NCI-H2196 (cell line): Measurements from ENCODE around the gene KDM8.
A peak's percentile ranks its signal among the peaks of the same experiment; 100 is the strongest.

Experiments used
- DNase-seq: peaks from one replicate; lab custom pipeline; 2025; ENCODE audit not compliant: unreplicated experiment; lab: John Stamatoyannopoulos, UW

KDM8 gene

GRCh38 chr16:27214084-27214961, 11.0 kb downstream of the KDM8 start:
- peak; percentile 12 for DNase-seq

GRCh38 chr16:27215660-27216059, 12.3 kb downstream of the KDM8 start:
- DNase-seq, result no peak

GRCh38 chr16:27216297-27216885, 13.1 kb downstream of the KDM8 start:
- no peak for DNase-seq

- DNase-seq, result peak; percentile 41
These were observed 13.9 kb downstream of the KDM8 start for GRCh38 chr16:27217256-27217655.

GRCh38 chr16:27218756-27219155, 15.4 kb downstream of the KDM8 start:
- no peak for DNase-seq

GRCh38 chr16:27219161-27219560, 15.8 kb downstream of the KDM8 start:
- DNase-seq, result no peak

- DNase-seq, result no peak
These were observed 16.8 kb downstream of the KDM8 start for GRCh38 chr16:27220120-27220519.

GRCh38 chr16:27220527-27220926, 17.2 kb downstream of the KDM8 start:
- DNase-seq, result no peak

GRCh38 chr16:27220991-27221390, 17.7 kb downstream of the KDM8 start:
- DNase-seq, result no peak

GRCh38 chr16:27221576-27222248, 18.4 kb downstream of the KDM8 start:
- DNase-seq, result no peak

- DNase-seq, result no peak
These were observed 19.2 kb downstream of the KDM8 start for GRCh38 chr16:27222249-27223225.

GRCh38 chr16:27223226-27223610, 19.9 kb downstream of the KDM8 start:
- no peak for DNase-seq

GRCh38 chr16:27223701-27224100, 20.4 kb downstream of the KDM8 start:
- DNase-seq, result no peak

GRCh38 chr16:27224271-27224737, 21.0 kb downstream of the KDM8 start:
- DNase-seq, result no peak

GRCh38 chr16:27224741-27225300, 21.5 kb downstream of the KDM8 start:
- DNase-seq, result no peak

- no peak for DNase-seq
These were observed 22.4 kb downstream of the KDM8 start for GRCh38 chr16:27225536-27226360.

- peak; percentile 14 for DNase-seq
These were observed 23.1 kb downstream of the KDM8 start for GRCh38 chr16:27226476-27226875.

- DNase-seq, result no peak
These were observed 23.8 kb downstream of the KDM8 start for GRCh38 chr16:27226976-27227705.

GRCh38 chr16:27228045-27228444, 24.7 kb downstream of the KDM8 start:
- DNase-seq, result no peak
